Measurements from ENCODE around the gene DLGAP1.
"Not testable (repeated sequence)": the region's sequence is repeated elsewhere in the genome, so short reads cannot be mapped to it uniquely, and the experiment has no call there.

Gene DLGAP1

GRCh38 chr18:4068552-4069158 lies 386.5 kb downstream of the DLGAP1 start:
- FAIRE-seq: peak; percentile 70

- FAIRE-seq: no peak
Measured at GRCh38 chr18:4063545-4063944, 391.6 kb downstream of the DLGAP1 start.

GRCh38 chr18:4060427-4061281 lies 394.5 kb downstream of the DLGAP1 start:
- FAIRE-seq: no peak

- no peak for FAIRE-seq
Measured at GRCh38 chr18:4058179-4058578, 396.9 kb downstream of the DLGAP1 start.

GRCh38 chr18:4040391-4041092 lies 414.6 kb downstream of the DLGAP1 start:
- no peak for FAIRE-seq

GRCh38 chr18:4035521-4035920 lies 419.6 kb downstream of the DLGAP1 start:
- FAIRE-seq: no peak

GRCh38 chr18:4034815-4035214 lies 420.3 kb downstream of the DLGAP1 start:
- not testable (repeated sequence) for FAIRE-seq

- no peak for FAIRE-seq
Measured at GRCh38 chr18:4026542-4026941, 428.6 kb downstream of the DLGAP1 start.

- no peak for FAIRE-seq
Measured at GRCh38 chr18:4024702-4025101, 430.4 kb downstream of the DLGAP1 start.

- not testable (repeated sequence) for FAIRE-seq
Measured at GRCh38 chr18:4022749-4023148, 432.4 kb downstream of the DLGAP1 start.

- no peak for FAIRE-seq
Measured at GRCh38 chr18:4020026-4020425, 435.1 kb downstream of the DLGAP1 start.

GRCh38 chr18:4017480-4017879 lies 437.6 kb downstream of the DLGAP1 start:
- FAIRE-seq: no peak

- FAIRE-seq: no peak
Measured at GRCh38 chr18:4016391-4017049, 438.6 kb downstream of the DLGAP1 start.

GRCh38 chr18:4007846-4008245 lies 447.3 kb downstream of the DLGAP1 start:
- no peak for FAIRE-seq

GRCh38 chr18:4004183-4004829 lies 450.8 kb downstream of the DLGAP1 start:
- no peak for FAIRE-seq

- peak; percentile 91 for FAIRE-seq
Measured at GRCh38 chr18:3998698-3999333, 456.3 kb downstream of the DLGAP1 start.

GRCh38 chr18:3995476-3996102 lies 459.5 kb downstream of the DLGAP1 start:
- peak; percentile 88 for FAIRE-seq

GRCh38 chr18:3993941-3994687 lies 461.0 kb downstream of the DLGAP1 start:
- FAIRE-seq: no peak

GRCh38 chr18:3985664-3986063 lies 469.4 kb downstream of the DLGAP1 start:
- FAIRE-seq: no peak

- FAIRE-seq: no peak
Measured at GRCh38 chr18:3985020-3985419, 470.1 kb downstream of the DLGAP1 start.
